ENCODE results near the gene ATP11A.

The ATP11A gene

DNA sequence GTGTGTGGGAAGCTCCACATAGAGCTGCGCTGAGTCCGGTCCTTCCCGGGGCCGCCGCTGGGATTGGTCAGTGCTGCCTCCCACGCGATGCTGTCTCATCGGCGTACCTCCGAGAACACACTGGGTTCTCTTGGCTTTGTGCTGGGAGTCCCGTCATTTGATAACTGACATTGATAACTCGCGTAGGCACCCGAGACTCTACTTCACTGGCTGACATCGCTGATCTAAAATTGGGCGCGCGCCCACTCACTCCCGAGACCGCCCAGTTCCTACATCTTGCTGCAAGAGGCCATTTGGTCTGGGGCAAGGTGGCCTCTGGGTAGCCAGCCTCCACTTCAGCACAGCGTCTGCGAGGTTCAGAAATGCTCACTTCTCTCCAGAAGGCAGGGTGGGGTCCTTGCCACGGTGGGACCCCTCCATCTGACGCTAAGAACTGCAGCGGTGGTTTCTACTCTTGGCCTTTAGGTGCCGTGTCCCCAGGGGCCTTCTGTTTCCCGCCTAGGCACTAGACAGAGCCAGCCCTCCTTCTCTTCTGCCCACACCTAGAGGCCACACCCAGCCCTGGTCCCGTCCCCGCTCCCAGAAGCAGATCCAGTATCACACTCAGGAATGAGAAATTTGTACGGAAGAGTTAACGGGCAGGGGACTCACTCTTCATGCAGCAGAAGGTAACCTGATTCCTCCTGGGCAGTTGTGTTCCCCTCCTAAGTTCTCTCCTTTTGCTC lies 40.7 kb upstream of the ATP11A start:
- Histone ChIP-seq H3K27ac (no peak overlapping the region), H3K36me3 (ENCODE audit: insufficient read depth, low read length) (no peaks in the 10 kb centered on the region), H3K4me3 (no peak overlapping the region), H3K9me3 (ENCODE audit: low read depth, low read length) (no peaks in the 10 kb centered on the region), H3K9ac (ENCODE audit: insufficient read length) (no peak overlapping the region)
- TF ChIP-seq EZH2 (IDR thresholded peaks at IDR 0.05) (no peak), POLR2AphosphoS5 (IDR thresholded peaks at IDR 0.05; ENCODE audit: borderline replicate concordance, low read depth, low read length) (no peak), FOXP2 (optimal IDR thresholded peaks at IDR 0.05; ENCODE audit: control extremely low read depth, extremely low read length, insufficient read depth) (no peak)
- DNase-seq (ENCODE audit: low read depth, low spot score): no peak

DNA sequence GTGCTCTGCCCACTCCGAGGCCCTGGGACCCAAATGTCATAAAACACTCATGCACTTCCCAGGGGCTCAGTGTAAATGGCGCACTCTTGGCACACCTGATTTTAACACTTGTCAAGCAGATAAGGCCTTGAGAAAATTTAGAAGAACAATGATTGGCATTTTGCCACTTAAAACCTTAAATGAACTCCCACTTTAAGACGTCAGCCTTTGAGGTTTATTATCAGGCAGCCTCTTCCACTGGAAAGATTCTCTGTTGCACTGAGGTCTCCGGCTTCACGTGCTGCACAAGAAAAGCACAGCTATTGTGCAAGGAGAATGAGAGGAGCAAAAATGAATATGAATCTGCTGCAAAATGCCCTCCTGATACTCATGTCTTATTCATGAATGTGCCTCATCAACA lies 38.5 kb upstream of the ATP11A start:
- H3K27ac ChIP-seq: peak overlapping the region; percentile 94
- peak; percentile 76 for DNase-seq (ENCODE audit: low read depth, low spot score)
- TF ChIP-seq EZH2 (IDR thresholded peaks at IDR 0.05) (no peak), POLR2AphosphoS5 (IDR thresholded peaks at IDR 0.05; ENCODE audit: borderline replicate concordance, low read depth, low read length) (no peak), FOXP2 (optimal IDR thresholded peaks at IDR 0.05; ENCODE audit: control extremely low read depth, extremely low read length, insufficient read depth) (no peak)
- H3K4me3 ChIP-seq: peak overlapping the region; percentile 45
- no peaks in the 10 kb centered on the region for H3K36me3 ChIP-seq (ENCODE audit: insufficient read depth, low read length)
- peak overlapping the region; percentile 48 for H3K9ac ChIP-seq (ENCODE audit: insufficient read length)
- H3K9me3 ChIP-seq (ENCODE audit: low read depth, low read length): no peaks in the 10 kb centered on the region

DNA sequence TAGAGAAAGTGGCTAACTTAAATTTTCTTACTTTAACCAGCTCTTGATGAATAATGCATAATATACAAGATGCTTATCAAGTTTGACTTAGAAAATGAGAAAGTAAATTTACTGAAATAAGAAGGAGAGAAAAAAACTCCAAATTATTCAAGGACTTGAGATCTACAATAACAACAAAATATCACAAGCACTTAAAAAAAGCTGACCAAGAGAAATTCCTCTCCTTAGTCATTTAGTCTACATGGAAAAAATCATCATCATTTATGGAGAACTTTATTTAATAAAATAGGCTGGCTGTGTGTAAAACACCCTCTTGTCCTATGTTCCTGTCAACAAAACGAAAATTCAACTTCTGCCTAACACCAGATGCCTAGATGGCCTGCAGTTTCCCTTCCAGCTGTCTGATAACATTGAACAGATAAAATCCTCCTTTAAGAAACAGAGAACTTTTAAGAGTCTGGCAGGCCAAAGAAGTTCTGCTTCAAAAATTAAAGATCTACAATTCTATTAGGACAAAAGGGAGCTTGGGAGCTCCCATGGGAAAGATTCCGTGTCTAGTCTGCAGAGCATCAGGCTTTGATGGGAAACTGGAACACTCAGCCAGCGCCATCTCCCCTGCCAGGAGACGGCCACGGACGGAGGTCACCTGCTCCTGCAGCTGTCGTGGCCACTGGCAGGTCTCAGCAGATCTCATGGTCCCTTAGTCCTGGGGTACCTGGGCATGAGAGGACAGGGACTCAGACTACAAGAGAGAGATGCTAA lies 37.9 kb upstream of the ATP11A start:
- H3K9ac ChIP-seq (ENCODE audit: insufficient read length): peak overlapping the region; percentile 48
- H3K9me3 ChIP-seq (ENCODE audit: low read depth, low read length): no peaks in the 10 kb centered on the region
- DNase-seq (ENCODE audit: low read depth, low spot score): no peak
- TF ChIP-seq POLR2AphosphoS5 (IDR thresholded peaks at IDR 0.05; ENCODE audit: borderline replicate concordance, low read depth, low read length) (no peak), FOXP2 (optimal IDR thresholded peaks at IDR 0.05; ENCODE audit: control extremely low read depth, extremely low read length, insufficient read depth) (no peak), EZH2 (IDR thresholded peaks at IDR 0.05) (no peak)
- H3K27ac ChIP-seq: peak overlapping the region; percentile 94
- no peaks in the 10 kb centered on the region for H3K36me3 ChIP-seq (ENCODE audit: insufficient read depth, low read length)
- H3K4me3 ChIP-seq: peak overlapping the region; percentile 45

DNA sequence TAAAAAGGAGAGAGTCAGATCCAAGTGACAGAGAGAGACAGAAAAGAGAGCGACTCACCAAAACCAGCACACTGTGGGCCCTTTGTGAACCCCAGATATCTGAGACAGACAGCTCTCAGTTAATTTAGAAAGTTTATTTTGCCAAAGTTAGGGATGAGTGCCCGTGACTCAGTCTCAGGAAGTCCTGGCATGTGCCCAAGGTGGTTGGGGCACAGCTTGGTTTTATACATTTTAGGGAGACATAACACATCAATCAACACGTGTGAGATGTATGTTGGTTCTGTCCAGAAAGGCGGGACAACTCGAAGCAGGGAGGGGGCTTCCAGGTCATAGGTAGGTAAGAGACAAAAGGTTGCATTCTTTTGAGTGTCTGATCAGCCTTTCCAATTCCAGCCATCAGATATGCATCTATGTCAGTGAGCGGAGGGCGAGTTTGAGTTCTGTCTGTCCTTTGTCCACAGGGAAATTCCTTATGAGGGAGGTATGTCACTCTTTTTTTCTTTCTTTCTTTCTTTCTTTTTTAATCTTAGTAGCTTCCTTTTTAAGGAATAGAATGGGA lies 37.2 kb upstream of the ATP11A start:
- no peak for DNase-seq (ENCODE audit: low read depth, low spot score)
- Histone ChIP-seq H3K36me3 (ENCODE audit: insufficient read depth, low read length) (no peaks in the 10 kb centered on the region), H3K9me3 (ENCODE audit: low read depth, low read length) (no peaks in the 10 kb centered on the region), H3K27ac (peak overlapping the region; percentile 94), H3K4me3 (peak overlapping the region; percentile 45; the same call in 1 of the 2 replicates), H3K9ac (ENCODE audit: insufficient read length) (no peak overlapping the region)
- no peak for TF ChIP-seq POLR2AphosphoS5 (IDR thresholded peaks at IDR 0.05; ENCODE audit: borderline replicate concordance, low read depth, low read length)
- TF ChIP-seq EZH2 (IDR thresholded peaks at IDR 0.05): no peak
- no peak for TF ChIP-seq FOXP2 (optimal IDR thresholded peaks at IDR 0.05; ENCODE audit: control extremely low read depth, extremely low read length, insufficient read depth)

DNA sequence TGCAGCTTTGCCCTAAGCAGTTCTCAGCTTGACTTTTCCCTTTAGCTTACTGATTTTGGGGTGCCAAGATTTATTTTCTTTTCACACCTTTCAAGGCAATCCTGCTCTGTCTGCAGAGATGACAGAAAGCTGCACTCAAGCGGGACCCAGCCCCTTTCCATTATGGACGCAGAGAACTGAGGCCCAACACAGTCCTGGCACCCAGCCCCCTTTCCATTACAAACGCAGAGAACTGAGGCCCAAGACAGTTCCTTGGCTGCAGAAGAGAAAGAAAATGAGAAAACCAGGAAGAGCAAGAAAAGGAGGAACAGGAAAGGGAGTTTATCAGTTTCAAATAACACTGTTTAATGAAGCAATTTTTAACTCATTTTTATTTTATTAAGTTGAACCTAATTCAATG lies 36.8 kb upstream of the ATP11A start:
- no peaks in the 10 kb centered on the region for H3K9me3 ChIP-seq (ENCODE audit: low read depth, low read length)
- TF ChIP-seq FOXP2 (optimal IDR thresholded peaks at IDR 0.05; ENCODE audit: control extremely low read depth, extremely low read length, insufficient read depth): no peak
- TF ChIP-seq POLR2AphosphoS5 (IDR thresholded peaks at IDR 0.05; ENCODE audit: borderline replicate concordance, low read depth, low read length): no peak
- no peak for TF ChIP-seq EZH2 (IDR thresholded peaks at IDR 0.05)
- DNase-seq (ENCODE audit: low read depth, low spot score): no peak
- H3K36me3 ChIP-seq (ENCODE audit: insufficient read depth, low read length): no peaks in the 10 kb centered on the region
- no peak overlapping the region for H3K4me3 ChIP-seq
- peak overlapping the region; percentile 94; the same call in 1 of the 2 replicates for H3K27ac ChIP-seq
- H3K9ac ChIP-seq (ENCODE audit: insufficient read length): no peak overlapping the region

DNA sequence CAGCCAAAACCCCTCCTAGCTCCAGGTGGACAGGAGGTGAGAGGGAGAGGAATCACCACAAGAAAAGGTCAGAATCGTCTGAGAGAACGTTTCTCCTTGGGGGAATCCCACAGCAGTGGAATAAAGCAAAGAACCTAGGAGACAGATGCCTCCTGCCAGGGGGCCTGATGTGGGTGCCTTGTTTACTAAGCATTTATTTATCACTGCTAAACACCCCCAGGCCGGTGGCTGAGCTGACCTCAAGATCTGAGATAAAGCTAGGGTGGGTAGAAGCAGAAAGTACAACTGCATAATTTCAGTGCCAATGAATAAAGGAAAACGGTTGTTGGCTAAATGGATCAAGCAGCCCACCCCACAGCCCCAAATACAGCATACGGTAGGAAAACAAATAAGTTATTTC lies 33.9 kb upstream of the ATP11A start:
- Histone ChIP-seq H3K9me3 (ENCODE audit: low read depth, low read length) (no peaks in the 10 kb centered on the region), H3K9ac (ENCODE audit: insufficient read length) (no peak overlapping the region), H3K27ac (peak overlapping the region; percentile 2; the same call in 1 of the 2 replicates), H3K4me3 (no peak overlapping the region), H3K36me3 (ENCODE audit: insufficient read depth, low read length) (no peaks in the 10 kb centered on the region)
- TF ChIP-seq FOXP2 (optimal IDR thresholded peaks at IDR 0.05; ENCODE audit: control extremely low read depth, extremely low read length, insufficient read depth) (no peak), EZH2 (IDR thresholded peaks at IDR 0.05) (no peak), POLR2AphosphoS5 (IDR thresholded peaks at IDR 0.05; ENCODE audit: borderline replicate concordance, low read depth, low read length) (no peak)
- no peak for DNase-seq (ENCODE audit: low read depth, low spot score)

DNA sequence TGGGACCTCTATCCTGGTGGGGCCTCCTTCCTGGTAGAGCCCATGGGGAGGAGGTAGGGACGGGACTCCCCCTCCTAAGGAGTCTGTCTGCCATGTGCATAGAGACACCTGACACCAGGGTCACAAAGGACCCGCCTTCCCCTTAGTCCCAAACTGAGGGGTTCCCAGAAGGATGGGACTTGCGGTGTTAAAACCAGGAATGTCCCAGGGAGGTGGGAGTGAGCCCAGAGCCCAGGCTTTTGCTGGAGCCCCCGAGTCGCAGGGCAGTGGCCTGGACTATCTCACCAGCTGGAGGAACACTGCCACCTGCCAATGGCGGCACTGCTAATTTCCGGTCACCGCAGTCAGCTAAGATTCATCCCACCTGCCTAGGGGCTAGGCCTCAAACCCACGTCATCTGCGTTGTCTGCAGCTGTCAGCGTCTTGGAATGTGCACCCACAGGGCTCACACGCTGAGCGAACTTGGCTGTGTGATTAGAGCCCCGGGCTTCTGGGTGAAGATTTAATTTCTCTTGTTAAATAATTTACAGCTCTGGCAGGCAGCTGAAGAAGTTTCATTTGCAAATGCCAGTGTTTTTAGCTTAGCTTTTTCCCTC lies 31.9 kb upstream of the ATP11A start:
- peak overlapping the region; percentile 97 for H3K27ac ChIP-seq
- no peaks in the 10 kb centered on the region for H3K9me3 ChIP-seq (ENCODE audit: low read depth, low read length)
- DNase-seq (ENCODE audit: low read depth, low spot score): peak; percentile 66

DNA sequence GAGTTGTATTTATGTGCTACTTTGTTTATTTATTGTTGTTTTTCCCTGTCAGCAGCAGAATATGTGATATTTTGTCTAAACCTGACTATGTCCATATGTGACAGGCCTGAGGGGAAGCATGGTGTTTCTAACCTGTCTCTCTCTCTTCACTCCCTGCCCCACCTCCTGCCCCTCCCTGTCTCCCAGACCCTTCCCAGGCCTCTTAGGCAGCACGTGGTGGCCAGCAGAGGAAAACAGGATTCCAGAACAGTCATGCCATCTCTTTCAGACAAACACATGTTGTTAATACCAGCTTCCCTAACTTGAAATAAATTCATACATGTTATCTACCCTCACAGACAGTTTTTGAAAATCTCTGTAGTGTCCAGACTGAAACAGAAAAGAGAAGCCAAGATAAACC lies 31.0 kb upstream of the ATP11A start:
- Histone ChIP-seq H3K27ac (peak overlapping the region; percentile 97), H3K9me3 (ENCODE audit: low read depth, low read length) (no peaks in the 10 kb centered on the region), H3K9ac (ENCODE audit: insufficient read length) (peak overlapping the region; percentile 65), H3K4me3 (peak overlapping the region; percentile 58), H3K36me3 (ENCODE audit: insufficient read depth, low read length) (no peaks in the 10 kb centered on the region)
- DNase-seq (ENCODE audit: low read depth, low spot score): no peak
- TF ChIP-seq POLR2AphosphoS5 (IDR thresholded peaks at IDR 0.05; ENCODE audit: borderline replicate concordance, low read depth, low read length) (no peak), EZH2 (IDR thresholded peaks at IDR 0.05) (no peak), FOXP2 (optimal IDR thresholded peaks at IDR 0.05; ENCODE audit: control extremely low read depth, extremely low read length, insufficient read depth) (no peak)

More for the DNA sequence above, 31.9 kb upstream of the ATP11A start:
- no peaks in the 10 kb centered on the region for H3K36me3 ChIP-seq (ENCODE audit: insufficient read depth, low read length)
- H3K4me3 ChIP-seq: peak overlapping the region; percentile 58
- peak overlapping the region; percentile 65 for H3K9ac ChIP-seq (ENCODE audit: insufficient read length)
- TF ChIP-seq EZH2 (IDR thresholded peaks at IDR 0.05) (no peak), FOXP2 (optimal IDR thresholded peaks at IDR 0.05; ENCODE audit: control extremely low read depth, extremely low read length, insufficient read depth) (peak; percentile 76), POLR2AphosphoS5 (IDR thresholded peaks at IDR 0.05; ENCODE audit: borderline replicate concordance, low read depth, low read length) (no peak)
